GM12872 (cell line): ENCODE data around the gene CHST13.

Source experiments
- TF ChIP-seq, protein P1 (sequence below): IDR thresholded peaks from 3 replicates; pipeline ENCODE4 v1.5.1; 2011; ENCODE audit warnings: low read depth, mild to moderate bottlenecking, low read length, moderate library complexity; ENCODE audit not compliant: insufficient read depth

CHST13 gene

DNA sequence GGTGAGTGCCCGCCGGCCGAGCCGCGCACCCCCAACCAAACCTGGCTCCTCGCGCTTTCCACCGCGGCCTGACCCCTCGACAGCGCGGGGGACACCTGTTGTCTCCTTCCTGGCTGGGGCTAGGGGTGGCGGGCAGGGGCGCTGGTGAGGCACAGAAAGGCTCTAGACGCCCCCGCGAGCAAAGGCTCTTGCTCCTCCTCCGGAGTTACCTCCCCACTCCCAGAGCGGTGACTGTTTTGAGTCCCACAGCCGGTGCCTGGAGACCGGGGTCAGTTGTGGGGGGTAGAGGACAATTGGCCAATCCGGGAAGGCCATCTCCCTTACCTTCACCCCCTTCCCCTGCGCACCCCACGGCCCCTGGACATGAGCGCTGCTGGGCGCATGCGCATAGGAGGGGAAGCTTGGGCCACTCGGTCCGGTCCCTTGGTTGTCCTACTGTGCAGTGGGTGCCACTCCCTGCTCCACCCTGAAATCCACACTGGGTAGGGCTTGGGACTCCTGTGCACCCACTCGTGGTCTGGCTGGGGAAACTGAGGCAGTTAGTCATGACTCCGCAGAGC is 554 bp downstream of the CHST13 start:
- TF ChIP-seq, protein P1, sequence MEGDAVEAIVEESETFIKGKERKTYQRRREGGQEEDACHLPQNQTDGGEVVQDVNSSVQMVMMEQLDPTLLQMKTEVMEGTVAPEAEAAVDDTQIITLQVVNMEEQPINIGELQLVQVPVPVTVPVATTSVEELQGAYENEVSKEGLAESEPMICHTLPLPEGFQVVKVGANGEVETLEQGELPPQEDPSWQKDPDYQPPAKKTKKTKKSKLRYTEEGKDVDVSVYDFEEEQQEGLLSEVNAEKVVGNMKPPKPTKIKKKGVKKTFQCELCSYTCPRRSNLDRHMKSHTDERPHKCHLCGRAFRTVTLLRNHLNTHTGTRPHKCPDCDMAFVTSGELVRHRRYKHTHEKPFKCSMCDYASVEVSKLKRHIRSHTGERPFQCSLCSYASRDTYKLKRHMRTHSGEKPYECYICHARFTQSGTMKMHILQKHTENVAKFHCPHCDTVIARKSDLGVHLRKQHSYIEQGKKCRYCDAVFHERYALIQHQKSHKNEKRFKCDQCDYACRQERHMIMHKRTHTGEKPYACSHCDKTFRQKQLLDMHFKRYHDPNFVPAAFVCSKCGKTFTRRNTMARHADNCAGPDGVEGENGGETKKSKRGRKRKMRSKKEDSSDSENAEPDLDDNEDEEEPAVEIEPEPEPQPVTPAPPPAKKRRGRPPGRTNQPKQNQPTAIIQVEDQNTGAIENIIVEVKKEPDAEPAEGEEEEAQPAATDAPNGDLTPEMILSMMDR = no peak

DNA sequence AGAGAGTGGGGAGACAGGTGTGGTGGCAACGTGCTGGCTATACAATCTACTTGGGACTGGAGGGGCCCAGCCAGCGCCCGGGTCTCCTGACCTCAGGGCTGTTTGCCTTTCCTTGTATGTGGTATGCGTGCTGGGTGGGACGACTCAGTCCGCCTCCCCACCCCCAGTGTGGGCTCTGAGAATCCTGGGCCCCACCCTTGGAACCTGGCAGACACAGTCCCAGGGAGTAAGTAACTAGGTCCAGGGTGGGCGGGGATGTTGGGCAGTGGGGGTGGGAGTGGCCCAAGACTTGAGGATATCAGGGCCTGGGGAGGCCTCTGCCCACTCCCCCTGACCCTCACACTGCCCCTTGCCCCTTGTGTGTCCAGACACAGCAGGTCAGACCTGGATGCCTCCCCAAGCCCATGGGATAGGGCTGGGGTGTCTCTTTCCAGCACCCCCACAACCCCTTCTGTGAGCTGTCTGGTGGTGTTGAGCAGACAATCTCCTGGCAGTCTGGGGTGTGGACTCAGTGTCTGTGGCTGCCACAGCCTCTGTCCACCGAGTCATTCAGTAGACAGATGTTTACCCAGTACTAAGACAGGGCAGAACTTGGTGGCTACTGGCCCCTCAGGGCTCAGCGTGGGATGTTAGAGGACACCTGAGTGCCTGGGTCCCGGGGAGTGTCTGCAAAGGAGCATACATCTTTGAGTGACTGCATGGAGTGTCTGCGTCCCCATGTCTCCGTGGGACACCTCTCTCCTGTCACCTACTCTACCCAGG is 1.3 kb downstream of the CHST13 start:
- TF ChIP-seq, protein P1 = no peak

DNA sequence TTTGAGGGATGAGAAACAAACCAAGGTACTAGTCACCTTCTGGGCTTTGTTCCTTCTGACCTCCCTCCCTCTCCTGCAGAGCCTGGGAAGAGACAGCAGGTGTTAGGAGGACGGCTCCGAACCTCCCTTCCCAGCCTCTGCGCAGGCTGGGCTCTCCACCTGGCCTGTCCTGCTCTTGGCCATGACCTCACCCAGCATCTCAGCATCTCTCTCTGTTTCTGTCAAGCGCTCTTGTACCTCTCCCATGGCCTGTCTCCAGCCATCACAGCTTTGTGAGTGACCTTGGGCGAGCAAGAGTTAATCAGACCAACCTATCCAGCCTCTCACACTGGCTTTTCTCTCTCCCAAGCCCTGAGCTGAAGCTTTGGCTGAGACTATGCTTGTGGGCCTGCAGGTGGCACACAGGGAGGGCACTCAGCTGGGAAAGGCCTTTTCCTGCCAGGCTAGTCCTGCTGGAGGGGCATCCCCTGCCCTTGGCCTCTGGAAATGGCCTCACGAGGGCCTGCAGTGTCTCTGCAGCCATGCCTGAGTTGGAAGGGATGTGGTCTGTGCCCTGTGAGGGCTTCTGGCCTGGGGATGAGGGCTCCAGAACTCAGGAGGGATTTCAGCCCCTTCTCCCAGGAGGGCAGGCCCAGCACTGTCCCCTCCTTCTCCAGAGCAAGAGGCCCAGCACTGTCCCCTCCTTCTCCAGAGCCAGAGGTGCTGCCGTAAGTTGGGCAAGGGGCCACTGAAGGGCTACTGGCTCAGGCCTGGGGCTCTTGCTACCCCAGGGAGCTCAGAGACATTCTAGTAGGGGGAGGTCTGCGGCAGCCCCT is 2.1 kb downstream of the CHST13 start:
- TF ChIP-seq, protein P1 = no peak

DNA sequence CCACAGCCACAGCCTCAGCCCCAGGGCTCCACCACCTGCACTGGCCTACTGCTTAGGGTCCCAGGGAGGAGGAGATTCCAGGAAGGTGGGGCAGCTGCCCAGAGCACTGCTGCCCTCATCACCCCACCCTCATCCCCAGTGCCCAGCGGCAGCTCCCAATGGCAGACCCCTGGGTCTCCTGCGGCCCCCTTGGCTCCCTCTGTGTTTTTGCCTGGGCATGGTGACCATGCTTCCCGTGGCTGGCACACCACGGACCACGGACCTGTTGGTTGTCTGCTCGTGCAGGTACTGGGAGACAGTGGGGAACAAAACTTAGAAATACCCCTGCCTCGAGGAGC is 2.7 kb downstream of the CHST13 start:
- TF ChIP-seq, protein P1 = no peak

DNA sequence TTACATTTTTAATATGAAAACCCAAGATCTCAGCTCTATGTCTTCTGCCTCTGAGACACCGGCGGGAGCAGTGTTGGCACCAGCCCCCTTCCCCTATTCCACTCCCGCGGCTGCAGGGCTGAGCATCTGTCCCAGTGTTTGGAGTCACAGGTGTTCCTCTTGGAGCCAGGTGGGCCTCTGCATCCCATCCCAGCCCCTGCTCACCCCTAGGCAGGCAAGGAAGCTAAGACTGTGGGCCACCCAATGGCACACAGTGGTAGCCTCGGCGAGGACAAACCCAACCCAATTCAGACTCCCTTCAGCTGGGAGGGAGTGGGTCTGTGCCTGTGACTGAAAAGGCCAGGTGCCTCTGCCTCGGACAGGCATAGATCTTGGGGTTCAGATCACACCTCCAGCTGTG is 3.1 kb downstream of the CHST13 start:
- TF ChIP-seq, protein P1 = no peak

DNA sequence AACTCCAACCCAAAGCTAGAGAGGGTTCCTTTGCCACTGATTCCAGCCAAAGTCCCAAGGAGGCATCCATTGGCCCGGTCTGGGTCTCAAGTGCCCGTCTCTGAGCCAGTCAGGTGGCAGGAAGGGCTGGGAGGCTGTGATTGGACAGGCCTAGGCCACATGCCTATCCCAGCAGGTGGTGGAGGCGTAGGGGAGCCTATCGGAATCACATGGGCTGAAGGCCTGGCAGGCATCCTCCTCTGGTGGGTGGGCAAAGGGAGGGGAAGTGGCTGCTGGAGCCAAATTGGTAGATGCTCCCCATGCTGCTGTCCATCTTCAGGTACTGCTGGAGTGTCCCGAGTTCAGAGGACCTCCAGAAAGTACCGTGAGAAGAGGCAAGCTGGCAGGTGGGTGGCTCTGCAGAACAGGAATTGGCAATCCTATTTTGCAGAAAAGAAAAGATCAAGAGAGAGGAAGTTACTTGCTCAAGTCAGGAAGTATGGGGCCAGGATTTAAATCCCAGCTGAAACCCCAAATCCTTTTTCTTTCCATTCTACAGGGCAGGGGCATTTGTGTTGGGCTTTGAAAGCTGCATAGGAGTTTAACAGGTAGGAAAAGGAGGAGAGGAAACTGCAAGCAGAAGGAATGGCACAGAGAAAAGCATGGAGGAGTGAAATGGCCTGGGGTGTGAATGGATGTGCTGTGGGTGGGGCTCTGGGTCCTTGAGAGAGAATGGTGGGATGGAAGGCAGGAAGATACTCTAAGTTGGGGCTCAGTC is 3.7 kb downstream of the CHST13 start:
- TF ChIP-seq, protein P1 = no peak

DNA sequence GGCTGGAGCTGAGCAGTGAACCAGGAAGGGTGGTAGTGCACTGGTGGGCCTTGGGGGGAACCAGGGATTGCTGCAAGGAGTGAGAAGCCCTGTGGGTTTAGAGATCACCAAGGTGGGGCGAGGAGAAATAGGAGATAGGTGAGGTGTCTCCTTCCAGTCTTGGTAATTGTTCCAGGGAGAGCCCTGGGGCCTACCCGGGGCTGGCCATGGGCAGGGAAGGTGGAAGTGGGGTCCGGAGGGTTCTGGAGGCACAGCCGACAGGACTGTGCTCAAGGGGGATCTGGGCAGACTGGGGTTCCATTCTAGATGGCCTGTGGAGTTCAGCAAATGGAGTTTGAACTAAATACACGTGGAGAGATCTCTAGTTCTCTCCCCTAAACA is 4.5 kb downstream of the CHST13 start:
- TF ChIP-seq, protein P1 = no peak
